H1 (cell line): ENCODE data around the gene ATE1. TPM values are rescaled to one million over a fixed set of nuclear protein-coding genes. Genes with fewer than 3 reads are reported as not detected.

ENCODE experiments used
- CTCF ChIA-PET: fragments of 300-600 bp; sonication (Branson Sonifier 250); formaldehyde crosslinking; loops from one replicate; lab custom pipeline; 2021; ENCODE audit not compliant: partially characterized antibody; lab: Charles Lee
- POLR2A ChIA-PET: fragments of 300-600 bp; sonication (Branson Sonifier 250); formaldehyde crosslinking; loops from one replicate; lab custom pipeline; 2021; ENCODE audit warnings: inconsistent platforms; ENCODE audit not compliant: partially characterized antibody; lab: Charles Lee
- DNase-seq, 2 experiments: peaks; one replicate each; pipeline versions ENCODE4 v3.0.0 to v3.0.0-alpha.2; 2010 to 2022; ENCODE audit warnings: low spot score in 2 of 2, low read depth in 1 of 2, mixed read lengths in 1 of 2
- FAIRE-seq: peaks from 2 replicates; lab custom pipeline; 2011; peaks lifted over from hg19 to GRCh38; lab: Jason Lieb, UNC
- H2AFZ ChIP-seq: 2 replicates; pipeline ENCODE4 v1.8.1; 2012; ENCODE audit warnings: low read length, inconsistent platforms
- H2AK5ac ChIP-seq: 2 replicates; pipeline ENCODE4 v1.6.1; 2013; ENCODE audit warnings: low read depth, low read length
- H2BK120ac ChIP-seq: replicated peaks from 2 replicates; pipeline ENCODE3; 2013; ENCODE audit warnings: low read depth, low read length, inconsistent platforms
- H2BK12ac ChIP-seq: 2 replicates; pipeline ENCODE4 v1.6.1; 2013; ENCODE audit warnings: low read depth, low read length
- H2BK15ac ChIP-seq: 2 replicates; pipeline ENCODE4 v1.6.1; 2013; ENCODE audit warnings: low read length
- H2BK20ac ChIP-seq: 2 replicates; pipeline ENCODE4 v1.6.1; 2013; ENCODE audit warnings: low read length
- H2BK5ac ChIP-seq: 2 replicates; pipeline ENCODE4 v1.6.1; 2013; ENCODE audit warnings: low read depth, low read length
- H3K14ac ChIP-seq: 2 replicates; pipeline ENCODE4 v1.6.1; 2013; ENCODE audit warnings: inconsistent platforms; ENCODE audit not compliant: insufficient read length
- H3K18ac ChIP-seq: 2 replicates; pipeline ENCODE4 v1.6.1; 2013; ENCODE audit warnings: low read length; ENCODE audit errors: extremely low read depth
- H3K23ac ChIP-seq: 2 replicates; pipeline ENCODE4 v1.6.1; 2013; ENCODE audit warnings: inconsistent platforms; ENCODE audit not compliant: insufficient read length
- H3K23me2 ChIP-seq: 2 replicates; pipeline ENCODE4 v1.6.1; 2013; ENCODE audit warnings: low read depth, low read length
- H3K27ac ChIP-seq: 2 replicates; pipeline ENCODE4 v1.6.1; 2011; ENCODE audit warnings: low read depth, low read length, inconsistent platforms
- H3K27me3 ChIP-seq, 4 experiments: replicated peaks in 1 of 4; 1 replicate in 1 of 4; 2 replicates in 3 of 4; pipeline versions ENCODE4 v1.6.1 to v1.8.1; 2011 to 2013; ENCODE audit warnings: low read length in 3 of 4, mild to moderate bottlenecking in 3 of 4, inconsistent platforms in 2 of 4, mixed read lengths in 2 of 4, moderate library complexity in 1 of 4; ENCODE audit not compliant: control insufficient read depth in 3 of 4, insufficient read depth in 3 of 4; ENCODE audit errors: extremely low read depth in 1 of 4
- H3K36me3 ChIP-seq, 4 experiments: 2 replicates each; pipeline versions ENCODE4 v1.6.1 to v1.8.1; 2011 to 2013; ENCODE audit warnings: mild to moderate bottlenecking in 4 of 4, low read length in 3 of 4, moderate library complexity in 2 of 4, control low read depth in 1 of 4, inconsistent platforms in 1 of 4; ENCODE audit not compliant: insufficient read depth in 4 of 4, control insufficient read depth in 2 of 4
- H3K4ac ChIP-seq: replicated peaks from 2 replicates; pipeline ENCODE3; 2013; ENCODE audit warnings: low read length, low read depth, mixed read lengths, inconsistent platforms; ENCODE audit not compliant: insufficient read length
- H3K4me1 ChIP-seq, 4 experiments: replicated peaks in 1 of 4; 1 replicate in 1 of 4; 2 replicates in 3 of 4; pipeline versions ENCODE4 v1.6.1 to v1.8.1; 2011 to 2013; ENCODE audit warnings: low read length in 3 of 4, inconsistent platforms in 2 of 4, mixed read lengths in 1 of 4; ENCODE audit not compliant: insufficient read depth in 4 of 4, control insufficient read depth in 3 of 4
- H3K4me2 ChIP-seq, 2 experiments: 2 replicates each; pipeline versions ENCODE4 v1.6.1 to v1.8.1; 2011 to 2013; ENCODE audit warnings: low read depth in 2 of 2, low read length in 2 of 2, control low read depth in 1 of 2, inconsistent platforms in 1 of 2, mild to moderate bottlenecking in 1 of 2; ENCODE audit not compliant: insufficient read depth in 1 of 2
- H3K4me3 ChIP-seq, 4 experiments: fragments of 200-600, 300-600 bp in 1 of 4; sonication (generic), shearing (Covaris generic), sonication (Bioruptor Twin) in 1 of 4; 2 replicates each; pipeline versions ENCODE4 v1.5.1 to v1.8.1; 2011 to 2016; ENCODE audit warnings: low read length in 4 of 4, low read depth in 3 of 4, control low read depth in 2 of 4, inconsistent platforms in 2 of 4, mild to moderate bottlenecking in 2 of 4, mixed read lengths in 1 of 4, moderate library complexity in 1 of 4; ENCODE audit not compliant: insufficient read depth in 2 of 4; ENCODE audit errors: extremely low read depth in 1 of 4
- H3K56ac ChIP-seq: replicated peaks from 2 replicates; pipeline ENCODE3; 2013; ENCODE audit warnings: low read depth, mild to moderate bottlenecking, mixed read lengths, low read length, inconsistent platforms; ENCODE audit not compliant: insufficient read length
- H3K79me1 ChIP-seq: 2 replicates; pipeline ENCODE4 v1.6.1; 2013; ENCODE audit warnings: low read depth, low read length, control low read depth
- H3K79me2 ChIP-seq, 2 experiments: 2 replicates each; pipeline versions ENCODE4 v1.6.1 to v1.8.1; 2012 to 2013; ENCODE audit warnings: low read length in 2 of 2, mild to moderate bottlenecking in 2 of 2, inconsistent platforms in 1 of 2; ENCODE audit not compliant: insufficient read depth in 2 of 2, control insufficient read depth in 1 of 2
- H3K9ac ChIP-seq, 4 experiments: replicated peaks in 1 of 4; 1 replicate in 1 of 4; 2 replicates in 3 of 4; pipeline versions ENCODE4 v1.6.1 to v1.8.1; 2011 to 2013; ENCODE audit warnings: low read depth in 3 of 4, low read length in 3 of 4, control low read depth in 2 of 4, mild to moderate bottlenecking in 2 of 4, moderate library complexity in 2 of 4, inconsistent platforms in 1 of 4; ENCODE audit errors: extremely low read depth in 1 of 4
- H3K9me3 ChIP-seq, 2 experiments: 2 replicates each; pipeline versions ENCODE4 v1.6.1 to v1.8.1; 2012 to 2013; ENCODE audit warnings: mild to moderate bottlenecking in 2 of 2, moderate library complexity in 2 of 2, control low read depth in 1 of 2, inconsistent platforms in 1 of 2, low read depth in 1 of 2, low read length in 1 of 2, mixed read lengths in 1 of 2; ENCODE audit not compliant: insufficient read depth in 2 of 2
- H4K20me1 ChIP-seq, 2 experiments: replicated peaks in 1 of 2; 2 replicates each; pipeline versions ENCODE3 to v1.8.1; 2011 to 2013; ENCODE audit warnings: inconsistent platforms in 2 of 2, low read length in 2 of 2, mild to moderate bottlenecking in 1 of 2; ENCODE audit not compliant: insufficient read depth in 2 of 2, control insufficient read depth in 1 of 2
- H4K5ac ChIP-seq: 2 replicates; pipeline ENCODE4 v1.6.1; 2013; ENCODE audit warnings: low read length, low read depth, mixed read lengths, inconsistent platforms; ENCODE audit not compliant: insufficient read length
- H4K8ac ChIP-seq: 2 replicates; pipeline ENCODE4 v1.8.0; 2013; ENCODE audit warnings: mild to moderate bottlenecking, moderate library complexity, low read length, inconsistent platforms; ENCODE audit not compliant: insufficient read depth; ENCODE audit errors: extremely low read depth
- H4K91ac ChIP-seq: replicated peaks from 2 replicates; pipeline ENCODE3; 2013; ENCODE audit warnings: low read length, mixed read lengths, inconsistent platforms; ENCODE audit not compliant: insufficient read length
- BRCA1 ChIP-seq: IDR thresholded peaks from 2 replicates; pipeline ENCODE4 v1.6.1; 2012; ENCODE audit warnings: low read depth, low read length, improper control_type of control experiment
- KDM1A ChIP-seq: fragments of 200-600, 300-600 bp; sonication (generic); IDR thresholded peaks from 2 replicates; pipeline ENCODE4 v1.7.1; 2016; ENCODE audit warnings: mild to moderate bottlenecking, low read length, borderline replicate concordance
- NANOG ChIP-seq: IDR thresholded peaks from 2 replicates; pipeline ENCODE4 v1.6.1; 2011; ENCODE audit warnings: low read length, low read depth, mild to moderate bottlenecking, inconsistent platforms; ENCODE audit not compliant: insufficient read depth, poor library complexity, severe bottlenecking
- RAD21 ChIP-seq, 2 experiments: IDR thresholded peaks in 1 of 2; conservative IDR thresholded peaks in 1 of 2; 2 replicates each; pipeline ENCODE4 v1.6.1; 2011; ENCODE audit warnings: low read depth in 2 of 2, low read length in 2 of 2, improper control_type of control experiment in 1 of 2, inconsistent platforms in 1 of 2, mild to moderate bottlenecking in 1 of 2, moderate library complexity in 1 of 2
- SAP30 ChIP-seq: fragments of 300-600 bp; sonication (generic); IDR thresholded peaks from 2 replicates; pipeline ENCODE4 v1.7.1; 2012; ENCODE audit warnings: low read length, moderate library complexity, mild to moderate bottlenecking, inconsistent platforms; ENCODE audit not compliant: insufficient read depth, insufficient replicate concordance
- WGBS, 2 experiments: shearing (Covaris generic) in 1 of 2; methylation state at CpG; one replicate each; pipeline versions ENCODE4 v1.1.6 to v1.1.7; 2013 to 2015; ENCODE audit warnings: low lambda C conversion rate in 2 of 2, mixed read lengths in 2 of 2, inconsistent platforms in 1 of 2, low coverage in 1 of 2, missing lambda C conversion rate in 1 of 2; ENCODE audit not compliant: insufficient replicate concordance in 2 of 2, insufficient coverage in 1 of 2, insufficient read length in 1 of 2; ENCODE audit errors: extremely low coverage in 1 of 2, missing lambda C conversion rate in 1 of 2; 5-methylcytosine and 5-hydroxymethylcytosine counted together
- polyA plus RNA-seq, 7 experiments: library from polyadenylated mRNA; depleted of rRNA in 3 of 7; stranded (reverse) in 5 of 7; unstranded in 2 of 7; fragments of >200 nt in 5 of 7; fragments of 200-250 nt in 2 of 7; gene quantifications; 1 replicate in 5 of 7; 2 replicates in 1 of 7; 4 replicates in 1 of 7; pipeline versions ENCODE4 v1.2.1 to v1.2.3, GENCODE V29; 2011 to 2013; ENCODE audit warnings: missing spikeins in 2 of 7, mixed read lengths in 2 of 7
- total RNA-seq: library from RNA; stranded (reverse); fragmentation: NEBNext Ultra II Directional; extraction: Animal tissue kit (Norgen Biotek cat#: 25700); gene quantifications from 2 replicates; pipeline ENCODE4 v1.2.1, GENCODE V29; 2021
- TF ChIP-seq, protein P1 (sequence below), 3 experiments: IDR thresholded peaks; 1 replicate in 2 of 3; 2 replicates in 1 of 3; pipeline versions ENCODE4 v1.5.1 to v1.6.1; 2011; ENCODE audit warnings: low read length in 3 of 3, mild to moderate bottlenecking in 3 of 3, inconsistent platforms in 2 of 3, low read depth in 1 of 3, moderate library complexity in 1 of 3; ENCODE audit not compliant: insufficient read depth in 1 of 3; ENCODE audit errors: control extremely low read depth in 1 of 3
- TF ChIP-seq, protein P2 (sequence below): IDR thresholded peaks from 2 replicates; pipeline ENCODE4 v1.6.1; 2011; ENCODE audit warnings: low read length, improper control_type of control experiment

ATE1 gene
- total and polyA plus RNA-seq, 2 of the 8 experiments (the other 6 are each of a cell fraction or from before 2014, with no cell fraction given), result 8.8 to 26.9 TPM

GRCh38 chr10:121886997-121887622 lies 40.7 kb downstream of the ATE1 start:
- FAIRE-seq (peak; percentile 85), DNase-seq (peak; percentile 41 to 73)
- H2BK20ac ChIP-seq, result no peak overlapping the region
- 21% methylated on average over 7 of the region's 7 CpGs; no CpG with 5 or more reads in 1 of the 2 experiments for WGBS, 2 experiments
- no peak overlapping the region for H3K4ac ChIP-seq
- H2BK15ac ChIP-seq, result no peak overlapping the region
- H3K4me3 ChIP-seq, result no peak overlapping the region
- no peak overlapping the region for H3K27ac ChIP-seq
- no peak overlapping the region for H3K56ac ChIP-seq
- no peak overlapping the region for H4K8ac ChIP-seq
- H4K5ac ChIP-seq, result no peak overlapping the region
- H2BK5ac ChIP-seq, result no peak overlapping the region
- no peaks in the 10 kb centered on the region for H3K23me2 ChIP-seq
- CTCF ChIA-PET, result interaction anchor here (0.5 to 6.9 kb wide), 36 partner anchors 9 to 1068 kb away, joined by 3 to 46 read pairs (median 4); no protein-coding TSS in a partner anchor
- H3K14ac ChIP-seq, result no peak overlapping the region
- H3K79me2 ChIP-seq, result 0 out of 4 replicates have a peak, but pooled peaks cover 0 to 3% of the 10 kb centered on the region in 2 experiments
- H3K23ac ChIP-seq, result no peak overlapping the region
- TF ChIP-seq SAP30 (no peak), NANOG (no peak), KDM1A (0 out of 2 replicates have a peak, but pooled peaks have one; percentile 26), RAD21 (IDR thresholded peaks at IDR 0.05 in 1 of 2, conservative IDR thresholded peaks at IDR 0.05 in 1 of 2; ENCODE audit: low read depth in 2 of 2, low read length in 2 of 2) (peak; percentile 85 to 86), BRCA1 (no peak)
- TF ChIP-seq, protein P1, sequence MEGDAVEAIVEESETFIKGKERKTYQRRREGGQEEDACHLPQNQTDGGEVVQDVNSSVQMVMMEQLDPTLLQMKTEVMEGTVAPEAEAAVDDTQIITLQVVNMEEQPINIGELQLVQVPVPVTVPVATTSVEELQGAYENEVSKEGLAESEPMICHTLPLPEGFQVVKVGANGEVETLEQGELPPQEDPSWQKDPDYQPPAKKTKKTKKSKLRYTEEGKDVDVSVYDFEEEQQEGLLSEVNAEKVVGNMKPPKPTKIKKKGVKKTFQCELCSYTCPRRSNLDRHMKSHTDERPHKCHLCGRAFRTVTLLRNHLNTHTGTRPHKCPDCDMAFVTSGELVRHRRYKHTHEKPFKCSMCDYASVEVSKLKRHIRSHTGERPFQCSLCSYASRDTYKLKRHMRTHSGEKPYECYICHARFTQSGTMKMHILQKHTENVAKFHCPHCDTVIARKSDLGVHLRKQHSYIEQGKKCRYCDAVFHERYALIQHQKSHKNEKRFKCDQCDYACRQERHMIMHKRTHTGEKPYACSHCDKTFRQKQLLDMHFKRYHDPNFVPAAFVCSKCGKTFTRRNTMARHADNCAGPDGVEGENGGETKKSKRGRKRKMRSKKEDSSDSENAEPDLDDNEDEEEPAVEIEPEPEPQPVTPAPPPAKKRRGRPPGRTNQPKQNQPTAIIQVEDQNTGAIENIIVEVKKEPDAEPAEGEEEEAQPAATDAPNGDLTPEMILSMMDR (IDR thresholded peaks at IDR 0.05; ENCODE audit: control extremely low read depth in 1 of 3, insufficient read depth in 1 of 3, low read depth in 1 of 3, low read length in 3 of 3), result peak; percentile 74 to 98 (median 96)
- TF ChIP-seq, protein P2, sequence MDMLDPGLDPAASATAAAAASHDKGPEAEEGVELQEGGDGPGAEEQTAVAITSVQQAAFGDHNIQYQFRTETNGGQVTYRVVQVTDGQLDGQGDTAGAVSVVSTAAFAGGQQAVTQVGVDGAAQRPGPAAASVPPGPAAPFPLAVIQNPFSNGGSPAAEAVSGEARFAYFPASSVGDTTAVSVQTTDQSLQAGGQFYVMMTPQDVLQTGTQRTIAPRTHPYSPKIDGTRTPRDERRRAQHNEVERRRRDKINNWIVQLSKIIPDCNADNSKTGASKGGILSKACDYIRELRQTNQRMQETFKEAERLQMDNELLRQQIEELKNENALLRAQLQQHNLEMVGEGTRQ, result no peak
- H4K20me1 ChIP-seq, result no peaks in the 10 kb centered on the region
- no peaks in the 10 kb centered on the region for H3K9me3 ChIP-seq
- H3K4me1 ChIP-seq, result peaks cover 2 to 9% (median 4%) of the 10 kb centered on the region in 4 experiments; a peak in 6 of 7 replicates
- no peak overlapping the region for H3K18ac ChIP-seq
- H3K36me3 ChIP-seq, result peaks cover 0 to 5% (median 0%) of the 10 kb centered on the region in 4 experiments; a peak in 1 of 8 replicates
- H2BK120ac ChIP-seq, result no peak overlapping the region
- H2BK12ac ChIP-seq, result no peak overlapping the region
- H3K27me3 ChIP-seq, result no peaks in the 10 kb centered on the region
- H3K9ac ChIP-seq, result no peak overlapping the region
- H4K91ac ChIP-seq, result no peak overlapping the region
- H2AFZ ChIP-seq, result no peak overlapping the region
- H3K4me2 ChIP-seq, result no peak overlapping the region
- POLR2A ChIA-PET, result interaction anchor here (0.9 to 2.2 kb wide), 3 partner anchors 10 to 61 kb away, joined by 4 to 8 read pairs (median 8); partner anchors contain the start of gene ATE1
- no peaks in the 10 kb centered on the region; the same call in 1 of the 2 replicates for H3K79me1 ChIP-seq
- H2AK5ac ChIP-seq, result no peak overlapping the region
